SU-DHL-6 (cell line): Measurements from ENCODE around the gene INF2.
A peak's percentile ranks its signal among the peaks of the same experiment; 100 is the strongest.

Experiments
- H2AFZ ChIP-seq: fragments of 200-600 bp; sonication (generic); 2 replicates; pipeline ENCODE4 v1.6.1; 2014; ENCODE audit warnings: low read depth, mild to moderate bottlenecking, moderate library complexity, mixed read lengths, antibody characterized with exemption, low read length; ENCODE audit not compliant: severe bottlenecking
- H3F3A ChIP-seq: fragments of 200-600 bp; shearing (Covaris generic); 2 replicates; pipeline ENCODE4 v1.6.0; 2016; ENCODE audit warnings: antibody characterized with exemption, mild to moderate bottlenecking; ENCODE audit not compliant: insufficient read depth
- H3K27ac ChIP-seq: fragments of 200-600 bp; sonication (generic); 2 replicates; pipeline ENCODE4 v1.5.1; 2016; ENCODE audit warnings: low read depth, mild to moderate bottlenecking, low read length, moderate library complexity, mixed read lengths
- H3K27me3 ChIP-seq: fragments of 200-600 bp; sonication (generic), shearing (Covaris generic); 2 replicates; pipeline ENCODE4 v1.6.0; 2014; ENCODE audit warnings: mild to moderate bottlenecking, low read length
- H3K36me3 ChIP-seq: fragments of 200-600 bp; sonication (generic); 2 replicates; pipeline ENCODE4 v1.6.1; 2014; ENCODE audit warnings: mild to moderate bottlenecking, low read length, mixed read lengths
- H3K4me2 ChIP-seq: fragments of 300-600, 200-600 bp; shearing (Covaris generic), sonication (generic); 2 replicates; pipeline ENCODE4 v1.6.0; 2014; ENCODE audit warnings: low read length, low read depth, mild to moderate bottlenecking; ENCODE audit not compliant: poor library complexity, severe bottlenecking
- H3K4me3 ChIP-seq: fragments of 200-600 bp; sonication (generic); 2 replicates; pipeline ENCODE4 v1.5.1; 2014; ENCODE audit warnings: antibody characterized with exemption, low read length, mild to moderate bottlenecking, mixed read lengths; ENCODE audit not compliant: insufficient read depth, poor library complexity, severe bottlenecking
- H3K79me2 ChIP-seq: fragments of 200-600 bp; sonication (generic); 2 replicates; pipeline ENCODE4 v1.6.1; 2014; ENCODE audit warnings: mild to moderate bottlenecking, low read length, moderate library complexity; ENCODE audit not compliant: insufficient read depth
- H3K9ac ChIP-seq: fragments of 200-600 bp; sonication (generic); 2 replicates; pipeline ENCODE4 v1.7.0; 2014; ENCODE audit warnings: mild to moderate bottlenecking, low read length
- H3K9me2 ChIP-seq: fragments of 200-600 bp; sonication (generic); replicated peaks from 2 replicates; pipeline ENCODE4 v1.6.1; 2014; ENCODE audit warnings: low read length; ENCODE audit not compliant: insufficient read depth
- H3K9me3 ChIP-seq: fragments of 200-600 bp; sonication (generic); 2 replicates; pipeline ENCODE4 v1.6.1; 2014; ENCODE audit warnings: low read length, mixed read lengths; ENCODE audit not compliant: insufficient read depth
- H4K20me1 ChIP-seq: fragments of 200-600 bp; sonication (generic); 2 replicates; pipeline ENCODE4 v1.6.1; 2014; ENCODE audit warnings: low read depth, mild to moderate bottlenecking, antibody characterized with exemption, low read length, moderate library complexity, mixed read lengths
- EZH2phosphoT487 ChIP-seq: fragments of 200-600 bp; sonication (generic), shearing (Covaris generic); conservative IDR thresholded peaks from 2 replicates; pipeline ENCODE4 v1.6.1; 2018; ENCODE audit warnings: mild to moderate bottlenecking, antibody characterized with exemption, low read length, moderate library complexity, mixed read lengths
- TF ChIP-seq, protein P1 (sequence below): fragments of 200-600 bp; sonication (generic); IDR thresholded peaks from one replicate; pipeline ENCODE4 v1.5.1; 2017; ENCODE audit warnings: antibody characterized with exemption, mild to moderate bottlenecking, low read length, moderate library complexity; ENCODE audit not compliant: insufficient read depth, poor library complexity, severe bottlenecking

The INF2 gene

DNA sequence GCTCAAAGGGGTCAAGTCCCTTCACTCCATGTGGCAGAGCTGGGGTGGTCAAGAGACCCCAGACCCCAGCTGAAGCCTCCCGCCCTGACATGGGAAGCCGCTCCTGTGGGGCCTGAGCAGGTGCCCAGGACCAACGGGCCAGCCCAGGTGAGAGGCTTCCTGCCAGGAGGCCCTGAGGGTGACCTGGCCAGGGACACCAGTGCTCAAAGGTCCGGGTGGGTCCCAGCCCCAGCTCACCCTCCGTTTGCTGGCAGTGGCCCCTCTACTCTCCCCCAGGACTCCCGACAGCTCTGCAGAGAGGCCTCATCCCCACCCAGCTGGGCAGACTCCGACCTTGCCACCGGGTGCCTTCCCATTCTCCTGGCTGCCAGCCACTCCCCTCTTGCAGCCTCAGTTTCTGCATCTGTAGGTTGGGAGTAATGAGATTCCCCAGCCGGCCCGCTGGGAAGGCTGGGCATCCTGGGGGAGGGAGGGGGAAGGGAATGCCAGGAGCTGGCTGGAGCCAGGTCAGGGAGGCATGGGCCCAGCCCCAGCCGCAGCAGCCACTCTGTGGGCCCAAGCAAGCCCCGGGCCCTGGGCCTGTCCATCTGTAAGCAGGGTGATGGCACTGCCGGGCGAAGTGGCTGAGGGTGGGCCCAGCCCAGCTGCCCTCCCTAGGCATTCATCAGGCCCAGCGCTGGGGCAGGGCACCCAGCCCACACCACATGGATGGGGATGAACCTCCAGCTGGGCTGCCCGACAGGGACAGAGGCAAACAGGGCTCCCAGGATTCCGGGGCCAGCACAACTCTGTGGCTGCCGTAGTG lies 10.3 kb upstream of the INF2 start:
- Histone ChIP-seq H3F3A (no peaks in the 10 kb centered on the region), H3K79me2 (no peaks in the 10 kb centered on the region), H3K27ac (no peak overlapping the region), H3K27me3 (no peaks in the 10 kb centered on the region), H3K36me3 (no peaks in the 10 kb centered on the region), H3K4me3 (no peak overlapping the region), H3K9me2 (no peaks in the 10 kb centered on the region), H3K4me2 (no peak overlapping the region), H2AFZ (no peak overlapping the region), H4K20me1 (no peaks in the 10 kb centered on the region), H3K9ac (no peak overlapping the region), H3K9me3 (no peaks in the 10 kb centered on the region; the same call in 1 of the 2 replicates)
- no peak for TF ChIP-seq EZH2phosphoT487
- TF ChIP-seq, protein P1, sequence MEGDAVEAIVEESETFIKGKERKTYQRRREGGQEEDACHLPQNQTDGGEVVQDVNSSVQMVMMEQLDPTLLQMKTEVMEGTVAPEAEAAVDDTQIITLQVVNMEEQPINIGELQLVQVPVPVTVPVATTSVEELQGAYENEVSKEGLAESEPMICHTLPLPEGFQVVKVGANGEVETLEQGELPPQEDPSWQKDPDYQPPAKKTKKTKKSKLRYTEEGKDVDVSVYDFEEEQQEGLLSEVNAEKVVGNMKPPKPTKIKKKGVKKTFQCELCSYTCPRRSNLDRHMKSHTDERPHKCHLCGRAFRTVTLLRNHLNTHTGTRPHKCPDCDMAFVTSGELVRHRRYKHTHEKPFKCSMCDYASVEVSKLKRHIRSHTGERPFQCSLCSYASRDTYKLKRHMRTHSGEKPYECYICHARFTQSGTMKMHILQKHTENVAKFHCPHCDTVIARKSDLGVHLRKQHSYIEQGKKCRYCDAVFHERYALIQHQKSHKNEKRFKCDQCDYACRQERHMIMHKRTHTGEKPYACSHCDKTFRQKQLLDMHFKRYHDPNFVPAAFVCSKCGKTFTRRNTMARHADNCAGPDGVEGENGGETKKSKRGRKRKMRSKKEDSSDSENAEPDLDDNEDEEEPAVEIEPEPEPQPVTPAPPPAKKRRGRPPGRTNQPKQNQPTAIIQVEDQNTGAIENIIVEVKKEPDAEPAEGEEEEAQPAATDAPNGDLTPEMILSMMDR, result no peak

GRCh38 chr14:104680056-104680805 lies 9.2 kb upstream of the INF2 start:
- no peaks in the 10 kb centered on the region for H3K36me3 ChIP-seq
- no peaks in the 10 kb centered on the region for H3K79me2 ChIP-seq
- H3K9me2 ChIP-seq, result no peaks in the 10 kb centered on the region
- no peak overlapping the region for H3K9ac ChIP-seq
- no peak overlapping the region for H3K27ac ChIP-seq
- no peak overlapping the region for H2AFZ ChIP-seq
- TF ChIP-seq EZH2phosphoT487, result no peak
- TF ChIP-seq, protein P1, result no peak
- H3K9me3 ChIP-seq, result no peaks in the 10 kb centered on the region
- H3K27me3 ChIP-seq, result no peaks in the 10 kb centered on the region
- no peak overlapping the region for H3K4me2 ChIP-seq
- H4K20me1 ChIP-seq, result no peaks in the 10 kb centered on the region
- no peaks in the 10 kb centered on the region for H3F3A ChIP-seq
- no peak overlapping the region for H3K4me3 ChIP-seq

DNA sequence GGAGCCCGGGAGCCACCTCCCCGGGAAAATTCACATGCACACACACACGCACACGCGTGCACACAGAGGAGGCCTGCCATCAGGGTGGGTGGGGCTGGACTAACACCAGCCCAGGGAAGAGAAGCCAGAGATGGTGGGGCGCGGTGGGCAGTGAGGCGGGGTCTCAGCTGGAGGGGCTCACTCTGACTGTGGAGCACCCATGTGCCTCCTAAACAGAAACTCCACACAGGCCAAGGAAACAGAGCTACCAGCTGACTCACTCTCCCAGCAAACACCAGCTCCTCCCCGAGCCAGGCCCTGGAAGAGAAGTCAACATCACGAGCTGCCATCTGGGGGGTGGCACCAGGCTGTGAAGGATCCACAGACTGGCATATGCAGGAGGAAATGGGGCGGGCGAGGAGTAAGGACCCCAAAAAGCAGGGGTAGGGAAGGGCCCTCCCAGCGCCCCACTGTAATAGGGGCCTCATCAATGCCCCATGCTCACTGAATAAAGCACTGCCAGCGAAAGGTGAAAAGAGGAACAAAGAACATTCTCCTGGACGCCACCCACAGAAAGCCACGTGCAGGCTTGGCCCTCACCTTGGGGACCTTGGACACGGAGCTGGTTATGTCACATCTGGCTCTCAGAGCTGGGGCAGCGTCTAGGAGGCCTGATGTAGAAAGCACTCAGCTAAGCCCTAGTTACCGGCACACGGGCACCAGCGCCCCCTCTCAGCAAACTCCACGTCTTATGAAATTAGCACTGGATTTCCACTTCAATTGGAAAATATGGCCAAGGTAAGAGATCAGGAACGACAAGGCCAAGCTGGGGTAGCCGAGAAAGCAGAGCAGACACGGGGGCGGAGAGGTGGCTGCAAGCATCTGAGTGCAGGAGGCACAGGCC lies 8.4 kb upstream of the INF2 start:
- Histone ChIP-seq H4K20me1 (no peaks in the 10 kb centered on the region), H3K36me3 (no peaks in the 10 kb centered on the region), H3F3A (no peaks in the 10 kb centered on the region), H2AFZ (no peak overlapping the region), H3K9me2 (no peaks in the 10 kb centered on the region), H3K4me3 (no peak overlapping the region), H3K4me2 (no peak overlapping the region), H3K9me3 (no peaks in the 10 kb centered on the region), H3K9ac (no peak overlapping the region), H3K79me2 (no peaks in the 10 kb centered on the region), H3K27me3 (no peaks in the 10 kb centered on the region), H3K27ac (no peak overlapping the region)
- TF ChIP-seq, protein P1, result peak; percentile 58
- TF ChIP-seq EZH2phosphoT487, result no peak
